GM18507 (cell line): Measurements from ENCODE around the gene INSR.

Experiments
- DNase-seq: peaks from one replicate; pipeline ENCODE4 v3.0.0; 2011; ENCODE audit warnings: low read depth; ENCODE audit not compliant: insufficient read length; ENCODE audit errors: extremely low spot score
- FAIRE-seq: peaks from 2 replicates; lab custom pipeline; 2011; peaks lifted over from hg19 to GRCh38; lab: Jason Lieb, UNC

The INSR gene

DNA sequence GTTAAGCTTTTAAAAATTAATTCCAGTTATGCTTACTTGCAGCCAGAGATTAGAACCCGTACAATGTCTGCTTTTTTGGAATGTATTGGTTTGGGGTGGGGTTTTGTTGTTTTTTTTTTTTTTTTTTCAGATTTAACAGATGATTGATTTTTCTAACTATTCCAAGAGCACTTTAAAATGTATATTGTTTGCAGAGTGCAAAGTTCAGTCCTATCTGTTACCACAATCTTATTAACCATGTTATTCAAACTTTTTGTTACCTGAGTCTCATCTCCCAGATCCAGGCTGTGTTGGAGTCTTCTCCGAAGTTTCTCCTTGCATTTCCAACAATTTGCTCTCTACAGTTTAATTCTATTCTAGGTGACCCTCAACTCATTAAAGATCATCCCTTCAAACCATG is 91.3 kb downstream of the INSR start:
- DNase-seq (no peak), FAIRE-seq (no peak)

DNA sequence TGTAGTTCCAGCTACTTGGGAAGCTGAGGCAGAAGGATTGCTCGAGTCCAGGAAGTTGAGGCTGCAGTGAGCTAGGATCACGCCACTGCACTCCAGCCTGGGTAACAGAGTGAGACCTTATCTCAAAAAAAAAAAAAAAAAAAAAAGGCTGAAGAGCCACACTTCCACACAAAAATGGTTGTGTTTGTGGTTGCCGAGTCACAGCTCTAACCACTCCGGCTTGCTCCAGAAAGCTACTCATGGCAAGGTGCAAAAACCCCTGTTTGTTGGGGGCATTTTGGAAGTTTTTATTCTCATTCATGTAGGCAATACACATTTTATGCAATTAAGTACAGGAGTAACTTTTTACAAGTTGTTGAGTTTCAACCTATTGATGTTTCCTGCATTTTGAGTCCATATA is 93.5 kb downstream of the INSR start:
- FAIRE-seq (no peak), DNase-seq (no peak)

- no peak for FAIRE-seq
- no peak for DNase-seq
Observed at GRCh38 chr19:7199613-7200533, 94.3 kb downstream of the INSR start.

- peak; percentile 89 for DNase-seq
- FAIRE-seq, result no peak
Observed at GRCh38 chr19:7197760-7198696, 96.2 kb downstream of the INSR start.

- FAIRE-seq (peak; percentile 91), DNase-seq (no peak)
Observed at GRCh38 chr19:7197119-7197759, 97.0 kb downstream of the INSR start.

GRCh38 chr19:7196763-7197118 is 97.5 kb downstream of the INSR start:
- FAIRE-seq, result no peak
- no peak for DNase-seq

DNA sequence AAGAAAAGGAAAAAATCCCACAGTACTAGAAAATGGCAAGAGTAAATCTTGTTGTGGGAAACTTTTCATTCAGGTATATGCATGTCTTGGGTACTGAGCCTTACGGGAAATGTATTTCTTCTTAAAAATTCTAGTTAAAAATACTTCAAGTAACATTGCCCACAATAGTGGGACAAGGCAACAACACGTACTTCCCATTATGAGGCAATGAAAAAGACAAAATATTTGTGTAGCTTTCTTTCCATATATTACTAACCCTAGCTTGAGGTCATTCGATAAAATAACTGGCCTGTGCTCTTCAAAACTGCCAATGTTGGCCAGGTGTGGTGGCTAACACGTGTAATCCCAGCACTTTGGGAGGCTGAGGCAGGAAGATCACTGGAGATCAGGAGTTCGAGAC is 99.2 kb downstream of the INSR start:
- FAIRE-seq (no peak), DNase-seq (no peak)

- FAIRE-seq (no peak), DNase-seq (no peak)
Observed at GRCh38 chr19:7194566-7194965, 99.6 kb downstream of the INSR start.

GRCh38 chr19:7191946-7192691 is 102.1 kb downstream of the INSR start:
- FAIRE-seq (peak; percentile 86), DNase-seq (no peak)

DNA sequence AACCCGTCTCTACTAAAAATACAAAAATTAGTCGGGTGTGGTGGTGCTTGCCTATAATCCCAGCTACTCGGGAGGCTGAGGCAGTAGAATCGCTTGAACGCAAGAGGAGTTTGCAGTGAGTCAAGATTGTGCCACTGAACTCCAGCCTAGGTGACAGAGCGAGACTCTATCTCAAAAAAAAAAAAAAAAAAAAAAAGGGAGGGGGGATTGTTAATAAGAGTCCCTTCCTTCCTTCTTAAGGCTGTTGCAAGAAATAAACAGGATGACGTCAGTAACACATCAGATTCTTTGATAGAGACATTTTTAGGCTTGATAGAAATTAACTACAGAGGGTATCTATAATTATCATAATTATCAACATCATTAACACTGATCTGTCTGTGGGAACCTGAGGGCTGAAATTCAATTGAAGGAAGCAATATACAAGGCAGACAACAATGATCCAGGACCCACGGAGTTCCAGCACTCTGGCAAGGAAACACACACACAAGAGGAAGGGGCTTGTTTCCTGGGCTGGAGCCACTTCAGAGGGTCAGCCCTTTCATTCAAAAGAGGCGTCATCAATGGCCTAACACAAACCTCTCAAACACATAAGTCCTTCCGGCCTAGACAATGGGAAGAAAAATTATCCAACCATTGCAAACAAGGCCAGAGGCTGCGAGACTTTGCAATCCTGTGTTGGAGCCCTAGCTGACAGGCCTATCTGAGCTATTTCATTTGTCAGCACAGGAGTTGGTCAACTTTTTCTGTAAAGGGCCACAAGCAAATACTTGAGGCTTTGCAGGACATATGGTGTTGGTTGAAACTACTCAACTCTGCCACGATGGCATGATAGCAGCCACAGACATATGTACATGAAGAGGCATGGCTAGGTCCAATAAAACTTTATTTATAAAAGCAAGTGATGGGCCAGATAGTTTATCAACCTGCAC is 105.2 kb downstream of the INSR start:
- DNase-seq, result no peak
- FAIRE-seq, result peak; percentile 31

- FAIRE-seq, result no peak
- no peak for DNase-seq
Observed at GRCh38 chr19:7187605-7188339, 106.4 kb downstream of the INSR start.

- FAIRE-seq (no peak), DNase-seq (no peak)
Observed at GRCh38 chr19:7182489-7182888, 111.7 kb downstream of the INSR start.

- peak; percentile 24 for FAIRE-seq
Observed at GRCh38 chr19:7179917-7180306, 114.3 kb downstream of the INSR start.

DNA sequence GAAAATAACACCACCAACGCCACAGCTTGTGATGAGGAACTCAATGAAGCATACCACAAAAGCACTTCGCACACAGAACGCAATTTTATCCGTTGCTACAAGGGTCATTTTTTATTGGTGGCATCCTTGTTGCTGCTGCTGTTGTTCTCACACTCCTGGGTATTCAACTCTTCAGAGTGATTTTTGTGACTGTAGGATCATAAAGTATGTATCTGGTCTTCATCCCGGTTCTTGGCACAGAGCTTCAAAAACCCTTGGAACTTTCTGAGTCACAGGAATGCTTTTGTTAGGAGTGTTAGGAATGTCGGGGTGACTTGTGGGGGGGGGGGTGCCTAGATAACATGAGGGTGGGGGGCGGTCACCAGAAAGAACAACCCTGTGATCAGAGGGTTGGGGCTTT is 116.3 kb downstream of the INSR start:
- DNase-seq (no peak), FAIRE-seq (no peak)

More at GRCh38 chr19:7179917-7180306, 114.3 kb downstream of the INSR start:
- DNase-seq, result no peak

GRCh38 chr19:7176792-7177191 is 117.4 kb downstream of the INSR start:
- DNase-seq, result no peak
- no peak for FAIRE-seq

DNA sequence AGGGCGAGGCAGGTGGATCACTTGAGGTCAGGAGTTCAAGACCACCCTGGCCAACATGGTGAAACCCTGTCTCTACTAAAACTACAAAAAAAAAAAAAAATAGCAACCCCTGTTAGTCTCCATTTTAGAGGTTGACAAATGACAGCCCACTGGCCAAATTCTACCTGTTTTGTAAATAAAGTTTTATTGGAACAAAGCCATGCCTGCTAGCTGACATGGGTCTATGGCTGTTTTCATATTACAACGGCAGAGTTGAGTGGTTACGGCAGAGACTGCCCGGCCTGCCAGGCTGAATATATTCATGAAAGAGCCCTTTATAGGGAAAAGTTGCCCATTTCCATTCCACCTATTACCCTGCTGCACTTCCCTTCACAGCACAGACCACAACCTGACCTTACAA is 121.4 kb downstream of the INSR start:
- no peak for DNase-seq
- FAIRE-seq, result no peak

DNA sequence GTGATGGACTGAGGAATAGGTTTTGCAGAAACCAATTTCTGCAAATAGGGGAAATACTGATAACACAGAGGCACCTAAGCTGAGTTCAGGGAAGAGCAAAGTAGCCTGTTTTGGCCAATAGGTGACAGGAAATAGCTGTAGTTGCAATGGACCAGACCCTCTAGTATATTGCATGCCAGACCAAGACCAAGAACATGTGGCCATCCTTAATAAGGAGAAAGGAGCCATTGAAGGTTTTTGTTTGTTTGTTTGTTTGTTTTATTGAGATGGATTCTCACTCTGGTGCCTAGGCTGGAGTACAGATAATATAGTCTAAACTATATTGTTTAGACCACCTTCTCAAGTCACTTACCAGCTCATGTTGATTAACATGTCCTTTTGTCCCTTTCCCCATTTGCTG is 123.2 kb downstream of the INSR start:
- no peak for DNase-seq
- FAIRE-seq, result no peak

- FAIRE-seq, result no peak
Observed at GRCh38 chr19:7168941-7169340, 125.3 kb downstream of the INSR start.

More at GRCh38 chr19:7168941-7169340, 125.3 kb downstream of the INSR start:
- no peak for DNase-seq
